Measurements from ENCODE around the gene HS3ST5.

DNA sequence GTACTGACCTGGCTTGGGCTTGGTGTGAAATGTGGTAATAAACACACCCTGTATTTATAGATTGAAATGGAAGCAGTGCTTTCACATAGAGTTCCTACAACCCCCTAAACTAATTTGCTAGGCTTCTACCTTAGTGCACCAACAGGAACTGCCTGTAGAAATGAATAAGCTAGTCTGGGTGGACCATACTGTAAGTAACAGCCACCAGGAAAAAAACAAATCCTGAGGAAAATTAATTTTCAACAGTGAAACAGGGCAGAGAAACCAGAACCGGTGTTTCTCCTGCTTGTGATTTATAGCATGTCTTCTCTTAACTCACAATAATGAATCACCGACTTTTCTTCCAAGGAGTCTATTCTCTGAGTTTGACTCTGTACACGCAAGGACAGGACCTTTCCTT, 187.1 kb downstream of the HS3ST5 start:
- TF ChIP-seq EZH2 (IDR thresholded peaks at IDR 0.05; ENCODE audit: low read length), result no peak
- TF ChIP-seq, protein P1, sequence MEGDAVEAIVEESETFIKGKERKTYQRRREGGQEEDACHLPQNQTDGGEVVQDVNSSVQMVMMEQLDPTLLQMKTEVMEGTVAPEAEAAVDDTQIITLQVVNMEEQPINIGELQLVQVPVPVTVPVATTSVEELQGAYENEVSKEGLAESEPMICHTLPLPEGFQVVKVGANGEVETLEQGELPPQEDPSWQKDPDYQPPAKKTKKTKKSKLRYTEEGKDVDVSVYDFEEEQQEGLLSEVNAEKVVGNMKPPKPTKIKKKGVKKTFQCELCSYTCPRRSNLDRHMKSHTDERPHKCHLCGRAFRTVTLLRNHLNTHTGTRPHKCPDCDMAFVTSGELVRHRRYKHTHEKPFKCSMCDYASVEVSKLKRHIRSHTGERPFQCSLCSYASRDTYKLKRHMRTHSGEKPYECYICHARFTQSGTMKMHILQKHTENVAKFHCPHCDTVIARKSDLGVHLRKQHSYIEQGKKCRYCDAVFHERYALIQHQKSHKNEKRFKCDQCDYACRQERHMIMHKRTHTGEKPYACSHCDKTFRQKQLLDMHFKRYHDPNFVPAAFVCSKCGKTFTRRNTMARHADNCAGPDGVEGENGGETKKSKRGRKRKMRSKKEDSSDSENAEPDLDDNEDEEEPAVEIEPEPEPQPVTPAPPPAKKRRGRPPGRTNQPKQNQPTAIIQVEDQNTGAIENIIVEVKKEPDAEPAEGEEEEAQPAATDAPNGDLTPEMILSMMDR (optimal IDR thresholded peaks at IDR 0.05 in 1 of 3, IDR thresholded peaks at IDR 0.05 in 1 of 3, conservative IDR thresholded peaks at IDR 0.05 in 1 of 3; ENCODE audit: extremely low read depth in 1 of 3, insufficient read depth in 2 of 3, low read length in 3 of 3), result no peak
